ENCODE data around the gene SSC5D.
A peak's percentile ranks its signal among the peaks of the same experiment; 100 is the strongest.

SSC5D gene

DNA sequence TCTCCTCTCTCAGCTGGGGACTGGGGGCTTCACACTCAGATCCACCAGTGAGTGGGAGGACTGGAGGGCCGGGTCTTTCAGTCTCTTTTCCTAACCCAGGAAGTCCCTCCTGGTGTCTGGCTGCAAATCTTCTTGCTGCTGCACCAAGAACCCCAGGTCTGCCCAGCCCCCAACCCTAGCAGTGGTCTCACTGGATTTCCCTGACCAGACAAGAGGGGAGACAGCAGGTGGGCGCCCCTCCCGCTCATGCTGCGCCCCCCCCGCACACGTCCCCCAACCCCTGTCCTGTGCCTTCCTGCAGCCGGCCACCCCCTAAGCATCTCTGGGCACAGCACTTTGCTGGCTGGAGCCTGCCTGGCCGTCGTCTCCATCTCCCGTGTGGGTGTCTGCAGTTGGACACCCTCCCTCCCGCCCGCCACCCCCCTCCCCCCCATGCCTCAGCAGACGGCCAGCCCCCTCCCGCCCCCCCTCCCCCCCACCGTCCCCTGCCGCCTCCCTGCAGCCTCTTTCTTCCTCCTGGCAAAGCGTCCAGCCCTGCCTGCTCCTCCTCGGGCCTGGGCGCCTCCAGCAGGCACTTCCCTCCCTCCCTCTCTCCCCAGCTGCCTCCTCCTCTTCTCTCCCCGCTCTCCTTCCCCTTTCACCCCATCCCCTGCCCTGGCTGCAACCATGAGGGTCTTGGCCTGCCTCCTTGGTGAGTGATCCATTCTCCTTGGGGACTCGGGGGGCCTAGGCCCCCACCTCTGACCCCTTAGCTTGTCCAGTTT, at the start of gene SSC5D:
Gene SSC5D, plus strand, starts transcription at position 513 of the 764 bp plus-strand sequence. Its CDS starts 154 bp downstream, at position 667.
- Histone ChIP-seq H3K27me3 (no peaks in the 10 kb centered on the region), H4K20me1 (no peaks in the 10 kb centered on the region; the same call in 1 of the 2 replicates), H3K9me3 (no peaks in the 10 kb centered on the region), H3K27ac (peak within 1 kb of the TSS; percentile 87), H3K4me1 (peaks cover 73% of the 10 kb centered on the region), H3K9ac (peak within 1 kb of the TSS; percentile 85), H3K36me3 (peaks cover 8% of the 10 kb centered on the region), H3K4me3 (peak within 1 kb of the TSS; percentile 42; the same call in 1 of the 2 replicates), H3K4me2 (peak within 1 kb of the TSS; percentile 96)
- no peak for TF ChIP-seq Cebpa-rat (IDR thresholded peaks at IDR 0.05)

DNA sequence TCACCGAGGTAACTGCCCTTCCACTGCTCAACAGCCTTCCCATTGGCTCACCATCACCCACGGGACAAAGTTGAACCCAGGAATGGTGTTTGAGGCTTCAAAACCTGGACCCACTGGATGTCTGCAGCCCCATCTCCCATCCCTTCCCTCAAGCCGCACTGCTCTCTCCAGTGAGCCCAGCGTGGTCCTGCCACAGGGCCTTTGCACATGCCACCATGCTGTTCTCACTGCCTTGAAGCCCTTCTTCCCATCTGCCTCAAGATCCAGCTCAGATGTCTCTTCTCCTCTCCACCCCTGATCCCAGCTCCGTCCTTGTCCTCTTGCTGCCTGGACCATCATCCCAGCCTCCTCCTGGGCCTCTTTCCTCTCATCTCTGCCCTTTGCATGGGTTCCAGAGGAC, 49.2 kb upstream of the SSC5D start:
- Histone ChIP-seq H3K9me3 (0 out of 2 replicates have a peak, but pooled peaks cover 7% of the 10 kb centered on the region), H3K4me1 (peaks cover 13% of the 10 kb centered on the region; the same call in 1 of the 2 replicates), H4K20me1 (peaks cover 20% of the 10 kb centered on the region; the same call in 1 of the 2 replicates), H3K27me3 (peaks cover 86% of the 10 kb centered on the region), H3K4me2 (no peak overlapping the region), H3K9ac (no peak overlapping the region), H3K36me3 (no peaks in the 10 kb centered on the region), H3K4me3 (no peak overlapping the region), H3K27ac (no peak overlapping the region)
- TF ChIP-seq Cebpa-rat (IDR thresholded peaks at IDR 0.05) = no peak

DNA sequence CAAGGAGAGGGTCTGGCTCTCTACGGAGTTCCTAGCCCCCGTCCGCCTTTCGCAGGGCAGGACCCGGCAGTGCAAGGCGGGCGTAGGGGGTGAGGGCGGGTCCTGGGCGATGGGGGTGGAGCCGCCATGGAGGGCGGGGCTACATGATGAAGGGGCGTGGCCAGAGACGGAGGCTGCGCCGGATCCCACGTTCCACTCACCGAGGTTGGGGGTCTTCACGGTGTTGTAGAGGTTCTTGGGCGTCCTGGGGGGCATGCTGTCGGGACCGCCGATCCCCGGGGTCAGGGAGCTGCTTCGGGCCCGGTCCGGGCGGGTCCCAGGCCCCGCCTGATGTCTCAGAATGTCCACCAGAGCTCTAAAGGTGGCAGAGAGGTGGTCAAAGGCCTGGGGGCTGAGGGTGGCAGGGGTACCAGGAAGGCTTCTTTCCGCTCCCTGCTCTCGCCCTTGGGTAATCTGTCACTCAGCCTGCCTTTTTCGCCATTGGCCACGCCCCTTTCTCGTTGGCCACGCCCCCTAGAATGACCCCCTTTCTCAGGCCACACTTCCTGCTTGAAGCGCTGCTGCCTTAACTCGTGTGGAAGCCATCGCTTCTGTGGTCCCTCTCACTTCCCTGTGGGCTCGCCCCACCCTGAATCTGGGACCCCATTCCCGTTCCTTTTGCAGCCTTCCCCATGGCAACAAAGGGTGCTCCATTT, 47.7 kb upstream of the SSC5D start:
- no peak overlapping the region for H3K27ac ChIP-seq
- H3K4me2 ChIP-seq = no peak overlapping the region
- H3K27me3 ChIP-seq = peaks cover 97% of the 10 kb centered on the region
- H3K4me1 ChIP-seq = peaks cover 13% of the 10 kb centered on the region; the same call in 1 of the 2 replicates
- no peak overlapping the region for H3K4me3 ChIP-seq
- H3K36me3 ChIP-seq = no peaks in the 10 kb centered on the region
- peaks cover 20% of the 10 kb centered on the region; the same call in 1 of the 2 replicates for H4K20me1 ChIP-seq
- H3K9ac ChIP-seq = no peak overlapping the region
- TF ChIP-seq Cebpa-rat (IDR thresholded peaks at IDR 0.05) = no peak
- 0 out of 2 replicates have a peak, but pooled peaks cover 7% of the 10 kb centered on the region for H3K9me3 ChIP-seq

GRCh38 chr19:55441319-55441691, 46.9 kb upstream of the SSC5D start:
- Histone ChIP-seq H3K4me3 (no peak overlapping the region), H4K20me1 (peaks cover 20% of the 10 kb centered on the region; the same call in 1 of the 2 replicates), H3K36me3 (no peaks in the 10 kb centered on the region), H3K4me1 (peaks cover 13% of the 10 kb centered on the region; the same call in 1 of the 2 replicates), H3K27me3 (peaks cover 96% of the 10 kb centered on the region), H3K4me2 (no peak overlapping the region), H3K9me3 (0 out of 2 replicates have a peak, but pooled peaks cover 7% of the 10 kb centered on the region), H3K27ac (no peak overlapping the region), H3K9ac (no peak overlapping the region)
- TF ChIP-seq Cebpa-rat (IDR thresholded peaks at IDR 0.05) = no peak

- Histone ChIP-seq H3K27ac (no peak overlapping the region), H3K27me3 (peaks cover 96% of the 10 kb centered on the region), H3K4me3 (no peak overlapping the region), H3K9ac (no peak overlapping the region), H3K4me2 (no peak overlapping the region), H3K9me3 (0 out of 2 replicates have a peak, but pooled peaks cover 7% of the 10 kb centered on the region), H4K20me1 (peaks cover 20% of the 10 kb centered on the region; the same call in 1 of the 2 replicates), H3K4me1 (peaks cover 13% of the 10 kb centered on the region; the same call in 1 of the 2 replicates), H3K36me3 (no peaks in the 10 kb centered on the region)
- TF ChIP-seq Cebpa-rat (IDR thresholded peaks at IDR 0.05) = no peak
These were observed 46.4 kb upstream of the SSC5D start for GRCh38 chr19:55441692-55442321.

DNA sequence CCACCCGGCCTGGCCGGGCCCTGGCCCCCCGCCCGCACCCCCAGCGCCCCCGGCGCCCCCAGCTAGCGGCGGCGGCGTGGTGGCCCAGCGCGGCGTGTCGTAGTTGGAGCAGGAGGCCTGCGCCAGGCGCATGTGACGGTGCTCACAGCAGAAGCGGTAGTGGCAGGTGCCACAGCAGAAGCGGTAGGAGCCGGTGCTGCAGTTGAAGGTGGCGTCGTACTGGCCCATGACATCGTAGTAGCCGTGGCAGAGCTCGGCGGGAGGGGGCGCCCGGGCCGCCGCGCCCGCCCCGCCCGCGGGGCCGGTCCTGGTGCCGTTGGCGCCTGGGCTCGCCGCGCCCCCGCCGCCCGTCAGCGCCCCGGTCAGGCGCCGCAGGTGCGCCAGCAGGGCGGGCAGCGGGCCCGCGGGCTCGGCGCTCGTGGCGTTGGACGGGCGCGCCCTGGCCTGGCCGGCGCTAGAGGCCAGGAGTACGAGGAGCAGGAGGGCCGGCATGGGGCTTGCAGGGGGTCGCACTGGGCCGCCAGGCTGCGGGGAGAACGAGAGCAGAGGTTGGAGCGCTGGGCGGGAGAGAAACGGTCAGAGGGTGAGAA, 45.8 kb upstream of the SSC5D start:
- H3K9me3 ChIP-seq = 0 out of 2 replicates have a peak, but pooled peaks cover 7% of the 10 kb centered on the region
- no peak overlapping the region for H3K4me3 ChIP-seq
- H3K36me3 ChIP-seq = no peaks in the 10 kb centered on the region
- peaks cover 13% of the 10 kb centered on the region; the same call in 1 of the 2 replicates for H3K4me1 ChIP-seq
- no peak overlapping the region for H3K9ac ChIP-seq
- peaks cover 20% of the 10 kb centered on the region; the same call in 1 of the 2 replicates for H4K20me1 ChIP-seq
- no peak overlapping the region for H3K27ac ChIP-seq
- H3K27me3 ChIP-seq = peaks cover 96% of the 10 kb centered on the region
- TF ChIP-seq Cebpa-rat (IDR thresholded peaks at IDR 0.05) = no peak
- H3K4me2 ChIP-seq = no peak overlapping the region

DNA sequence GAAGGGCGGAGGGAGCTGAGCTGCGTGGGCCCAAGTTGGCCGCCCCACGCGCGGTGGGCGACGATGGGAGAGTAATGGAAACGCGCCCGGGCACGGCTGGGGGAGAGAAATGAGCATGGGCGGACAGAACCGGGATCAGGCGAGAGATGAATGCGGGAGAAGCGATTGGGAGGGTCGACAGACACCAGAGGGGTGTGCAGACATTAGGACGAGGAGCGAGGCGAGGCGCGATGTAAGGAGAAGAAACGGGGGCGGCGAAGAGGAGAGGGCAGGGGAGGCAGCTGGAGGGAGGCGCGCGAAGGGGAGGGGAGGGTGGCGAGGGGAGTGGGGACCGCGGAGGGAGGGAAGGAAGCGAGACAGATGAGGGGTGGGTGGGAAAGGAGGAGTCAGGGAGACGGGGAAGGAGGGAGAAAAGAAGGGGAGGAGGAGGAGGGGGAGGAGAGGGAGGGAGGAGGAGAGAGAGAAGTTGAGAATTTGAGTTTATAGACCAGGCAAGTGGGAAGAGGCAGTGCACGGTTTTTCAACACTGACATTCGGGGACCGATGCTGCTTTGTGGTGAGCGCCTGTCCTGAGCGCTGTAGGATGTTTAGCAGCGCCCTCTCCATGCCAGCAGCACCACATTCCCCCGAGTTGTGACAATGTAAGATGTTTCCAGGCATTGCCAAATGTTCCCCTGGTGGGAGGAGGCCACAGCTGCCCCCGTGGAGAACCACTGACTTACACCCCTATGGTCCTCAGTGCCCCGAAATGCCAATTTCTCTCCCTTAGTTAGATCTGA, 45.0 kb upstream of the SSC5D start, which contains the start of gene SHISA7:
Gene SHISA7, minus strand, starts transcription at position 256 of the 779 bp plus-strand sequence. CDS start 437 bp downstream, outside the sequence.
- peaks cover 96% of the 10 kb centered on the region for H3K27me3 ChIP-seq
- H3K4me3 ChIP-seq = no peak within 1 kb of the TSS
- peaks cover 20% of the 10 kb centered on the region; the same call in 1 of the 2 replicates for H4K20me1 ChIP-seq
- no peak for TF ChIP-seq Cebpa-rat (IDR thresholded peaks at IDR 0.05)
- H3K9me3 ChIP-seq = 0 out of 2 replicates have a peak, but pooled peaks cover 7% of the 10 kb centered on the region
- H3K9ac ChIP-seq = no peak within 1 kb of the TSS
- no peaks in the 10 kb centered on the region for H3K36me3 ChIP-seq
- peaks cover 13% of the 10 kb centered on the region; the same call in 1 of the 2 replicates for H3K4me1 ChIP-seq
- no peak within 1 kb of the TSS for H3K4me2 ChIP-seq
- no peak within 1 kb of the TSS for H3K27ac ChIP-seq

- no peak overlapping the region for H3K4me2 ChIP-seq
- no peak for TF ChIP-seq Cebpa-rat (IDR thresholded peaks at IDR 0.05)
- H3K4me1 ChIP-seq = peaks cover 13% of the 10 kb centered on the region; the same call in 1 of the 2 replicates
- peaks cover 17% of the 10 kb centered on the region; the same call in 1 of the 2 replicates for H4K20me1 ChIP-seq
- H3K9ac ChIP-seq = no peak overlapping the region
- H3K27ac ChIP-seq = no peak overlapping the region
- H3K36me3 ChIP-seq = no peaks in the 10 kb centered on the region
- peaks cover 89% of the 10 kb centered on the region for H3K27me3 ChIP-seq
- no peak overlapping the region for H3K4me3 ChIP-seq
- 0 out of 2 replicates have a peak, but pooled peaks cover 7% of the 10 kb centered on the region for H3K9me3 ChIP-seq
These were observed 44.3 kb upstream of the SSC5D start for GRCh38 chr19:55443824-55444480.
